Kidney epithelial cell (primary cell): ENCODE results near the gene MPV17L2. TPM values are rescaled to one million over a fixed set of nuclear protein-coding genes. Genes with fewer than 3 reads are reported as not detected.

ENCODE experiments used
- DNase-seq: peaks from one replicate; pipeline ENCODE4 v3.0.0-alpha.2; 2010; ENCODE audit warnings: low read depth
- H3K27me3 ChIP-seq: 2 replicates; pipeline ENCODE4 v1.6.0; 2011; ENCODE audit warnings: low read length; ENCODE audit not compliant: control insufficient read depth, insufficient read depth
- H3K36me3 ChIP-seq: 2 replicates; pipeline ENCODE4 v1.5.1; 2011; ENCODE audit warnings: low read length; ENCODE audit not compliant: control insufficient read depth, insufficient read depth
- H3K4me3 ChIP-seq: 2 replicates; pipeline ENCODE4 v1.5.1; 2011; ENCODE audit warnings: low read depth, mild to moderate bottlenecking, control low read depth, low read length
- CTCF ChIP-seq: IDR thresholded peaks from 2 replicates; pipeline ENCODE4 v1.5.1; 2011; ENCODE audit warnings: mild to moderate bottlenecking, moderate library complexity, low read length, control low read depth, inconsistent platforms; ENCODE audit not compliant: insufficient read depth, poor library complexity, severe bottlenecking
- total RNA-seq: library from RNA; depleted of rRNA; stranded (reverse); fragments of >200 nt; gene quantifications from 2 replicates; pipeline ENCODE4 v1.2.3, GENCODE V29; 2015

Gene MPV17L2
- total RNA-seq, 1 donor from 2014 or later = 70.6 TPM

GRCh38 chr19:18147396-18147795 lies 45.6 kb upstream of the MPV17L2 start:
- TF ChIP-seq CTCF = no peak
- H3K36me3 ChIP-seq = peaks cover 2% of the 10 kb centered on the region
- no peak for DNase-seq
- H3K4me3 ChIP-seq = no peak overlapping the region
- H3K27me3 ChIP-seq = no peaks in the 10 kb centered on the region

DNA sequence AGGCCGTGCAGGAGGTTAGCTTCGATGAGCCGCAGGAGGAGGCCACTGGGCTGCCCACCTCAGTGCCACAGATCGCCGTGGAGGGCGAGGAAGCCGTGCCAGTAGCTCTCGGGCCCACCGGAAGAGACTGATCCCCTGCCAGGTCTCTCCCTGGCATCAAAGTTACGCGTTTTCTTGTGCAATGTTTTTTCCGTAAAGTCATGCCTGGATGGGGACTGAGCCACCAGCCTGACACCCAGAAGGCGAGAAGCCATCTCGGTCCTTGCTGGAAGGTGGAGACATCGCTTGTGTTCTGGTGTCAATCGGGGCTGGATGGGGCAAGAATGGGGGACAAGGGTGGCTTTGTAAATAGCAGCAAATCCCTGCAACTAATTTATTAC lies 43.4 kb upstream of the MPV17L2 start:
- no peak for TF ChIP-seq CTCF
- Histone ChIP-seq H3K4me3 (no peak overlapping the region), H3K36me3 (peaks cover 2% of the 10 kb centered on the region), H3K27me3 (no peaks in the 10 kb centered on the region)
- no peak for DNase-seq

DNA sequence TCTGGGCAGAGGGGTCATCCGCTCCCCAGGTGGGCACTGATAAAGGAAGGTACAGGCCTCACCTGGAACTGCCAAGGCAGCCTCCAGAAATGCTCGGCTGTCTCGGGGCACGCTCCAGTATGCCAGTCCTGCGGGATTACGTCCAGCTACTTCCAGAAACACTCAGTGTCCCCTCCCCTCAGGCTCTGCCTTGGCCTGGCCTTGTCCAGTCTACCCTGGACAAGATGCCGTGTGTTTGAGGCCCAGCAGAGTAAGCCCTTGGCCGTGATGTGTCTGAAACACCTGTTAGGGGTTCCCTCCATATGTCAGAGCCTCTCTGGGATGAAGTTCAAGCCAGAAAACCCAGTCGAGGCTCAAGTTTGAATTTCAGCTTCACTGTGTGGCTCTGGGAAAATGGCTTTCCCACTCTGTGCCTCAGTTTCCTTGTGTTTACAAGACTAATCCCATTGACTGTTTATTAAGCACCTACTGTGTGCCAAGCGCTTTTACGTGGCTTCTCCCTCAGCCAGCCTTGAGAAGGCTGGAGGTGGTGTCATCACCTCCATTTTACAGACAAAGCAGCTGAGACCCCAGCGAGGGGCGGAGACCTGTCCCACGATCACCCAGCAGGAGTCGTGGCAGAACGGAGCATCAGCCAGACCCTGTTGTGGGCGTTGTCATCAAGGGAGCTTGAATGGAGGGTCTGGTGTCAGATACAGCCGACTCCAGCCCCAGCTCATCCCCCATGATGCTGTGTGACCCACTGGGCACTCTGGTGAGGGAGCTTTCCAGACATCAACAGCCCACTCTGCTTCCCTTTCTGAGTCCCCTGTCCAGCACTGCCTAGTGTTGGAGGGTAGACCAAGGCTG lies 42.0 kb upstream of the MPV17L2 start:
- DNase-seq = no peak
- no peak overlapping the region for H3K4me3 ChIP-seq
- no peaks in the 10 kb centered on the region for H3K27me3 ChIP-seq
- peaks cover 2% of the 10 kb centered on the region for H3K36me3 ChIP-seq
- TF ChIP-seq CTCF = no peak

DNA sequence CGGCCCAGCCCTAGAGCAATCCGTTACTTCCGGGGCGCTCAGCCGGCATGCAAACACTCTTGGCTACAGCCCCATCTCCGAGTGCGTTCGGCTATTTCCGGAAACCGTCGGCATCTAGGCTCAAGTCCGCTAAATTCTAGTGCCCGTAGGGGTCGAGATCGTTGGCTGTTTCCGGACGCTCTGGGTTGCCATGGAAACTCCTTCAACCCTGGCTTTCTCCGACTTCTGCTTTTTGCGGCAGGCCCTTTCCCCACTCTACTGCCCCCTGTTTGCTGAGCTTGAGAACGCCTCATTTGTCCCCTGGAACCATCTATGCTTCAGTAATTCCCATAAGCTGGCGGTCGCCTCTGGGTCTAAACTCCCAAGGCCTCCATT lies 40.6 kb upstream of the MPV17L2 start:
- Histone ChIP-seq H3K27me3 (no peaks in the 10 kb centered on the region), H3K36me3 (peaks cover 2% of the 10 kb centered on the region), H3K4me3 (peak overlapping the region; percentile 43)
- peak; percentile 95 for DNase-seq
- TF ChIP-seq CTCF = peak; percentile 70

GRCh38 chr19:18152817-18153555 lies 40.0 kb upstream of the MPV17L2 start, which contains the start of gene PIK3R2:
PIK3R2 (plus strand) TSS chr19:18153163; CDS start chr19:18155880, 2,717 bp downstream.
- DNase-seq = peak; percentile 85
- Histone ChIP-seq H3K36me3 (peaks cover 2% of the 10 kb centered on the region), H3K4me3 (peak within 1 kb of the TSS; percentile 96), H3K27me3 (no peaks in the 10 kb centered on the region)
- no peak for TF ChIP-seq CTCF
